SK-N-SH (cell line): ENCODE data around the gene AGO3. TPM values are rescaled to one million over a fixed set of nuclear protein-coding genes. Genes with fewer than 3 reads are reported as not detected.

ENCODE experiments used
- CTCF ChIA-PET: fragments of 300-600, 350-600 bp; formaldehyde crosslinking; extraction: SDS; loops from one replicate; lab custom pipeline; 2021; lab: Yijun Ruan, JAX
- POLR2A ChIA-PET: fragments of 350-600 bp; sonication (Branson Sonifier 250); formaldehyde crosslinking; extraction: SDS; loops from one replicate; lab custom pipeline; 2020; ENCODE audit warnings: antibody characterized with exemption, inconsistent platforms; lab: Yijun Ruan, JAX
- DNase-seq: peaks from one replicate; pipeline ENCODE4 v3.0.0; 2012
- H2AFZ ChIP-seq: fragments of 200-600 bp; sonication (generic); 2 replicates; pipeline ENCODE4 v1.8.1; 2016; ENCODE audit warnings: antibody characterized with exemption, mild to moderate bottlenecking, low read depth
- H3F3A ChIP-seq: fragments of 200-600 bp; sonication (generic); replicated peaks from 2 replicates; pipeline ENCODE3; 2016; ENCODE audit warnings: antibody characterized with exemption, mild to moderate bottlenecking; ENCODE audit not compliant: insufficient read depth
- H3K27ac ChIP-seq, 2 experiments: fragments of 200-500 bp in 1 of 2; fragments of 200-600 bp in 1 of 2; sonication (Bioruptor generic) in 1 of 2; sonication (generic), shearing (Covaris generic) in 1 of 2; 2 replicates each; pipeline versions ENCODE4 v1.5.1 to v1.6.1; 2014 to 2016; ENCODE audit warnings: low read depth in 2 of 2, inconsistent platforms in 1 of 2, low read length in 1 of 2, mild to moderate bottlenecking in 1 of 2, mixed read lengths in 1 of 2
- H3K27me3 ChIP-seq: fragments of 200-600 bp; sonication (generic), shearing (Covaris generic); 2 replicates; pipeline ENCODE4 v1.6.1; 2016; ENCODE audit warnings: mixed run types; ENCODE audit not compliant: insufficient read depth
- H3K36me3 ChIP-seq, 2 experiments: fragments of 200-500 bp in 1 of 2; fragments of 200-600 bp in 1 of 2; sonication (Bioruptor generic) in 1 of 2; sonication (generic) in 1 of 2; replicated peaks in 1 of 2; 2 replicates each; pipeline versions ENCODE3 to v1.5.1; 2014 to 2016; ENCODE audit warnings: low read length in 1 of 2, mild to moderate bottlenecking in 1 of 2; ENCODE audit not compliant: insufficient read depth in 2 of 2, control insufficient read depth in 1 of 2
- H3K4me1 ChIP-seq, 2 experiments: fragments of 200-500 bp in 1 of 2; fragments of 200-600 bp in 1 of 2; sonication (Bioruptor generic) in 1 of 2; sonication (generic), shearing (Covaris generic) in 1 of 2; 2 replicates each; pipeline versions ENCODE4 v1.5.1 to v1.6.1; 2014 to 2016; ENCODE audit warnings: low read depth in 1 of 2, low read length in 1 of 2, mixed run types in 1 of 2; ENCODE audit not compliant: insufficient read depth in 2 of 2, control insufficient read depth in 1 of 2
- H3K4me2 ChIP-seq: fragments of 200-600 bp; sonication (generic), shearing (Covaris generic); 2 replicates; pipeline ENCODE4 v1.6.1; 2017; ENCODE audit warnings: mixed run types
- H3K4me3 ChIP-seq, 2 experiments: fragments of 200-500 bp in 1 of 2; fragments of 200-600 bp in 1 of 2; sonication (Bioruptor generic) in 1 of 2; sonication (generic), shearing (Covaris generic) in 1 of 2; 2 replicates each; pipeline versions ENCODE4 v1.5.1 to v1.8.1; 2014 to 2016; ENCODE audit warnings: low read depth in 2 of 2, inconsistent platforms in 1 of 2, low read length in 1 of 2, mild to moderate bottlenecking in 1 of 2, mixed read lengths in 1 of 2, moderate library complexity in 1 of 2
- H3K79me2 ChIP-seq: fragments of 200-600 bp; sonication (generic); 2 replicates; pipeline ENCODE4 v1.8.1; 2017; ENCODE audit warnings: mild to moderate bottlenecking; ENCODE audit not compliant: insufficient read depth
- H3K9ac ChIP-seq: fragments of 200-600 bp; sonication (generic); 2 replicates; pipeline ENCODE4 v1.6.1; 2017; ENCODE audit warnings: mixed run types
- H3K9me2 ChIP-seq: fragments of 200-600 bp; sonication (generic); 2 replicates; pipeline ENCODE4 v1.6.1; 2017; ENCODE audit warnings: mixed run types
- H3K9me3 ChIP-seq: fragments of 200-600 bp; sonication (generic); 2 replicates; pipeline ENCODE4 v1.6.1; 2017; ENCODE audit warnings: mixed run types, mild to moderate bottlenecking, moderate library complexity
- H4K20me1 ChIP-seq: fragments of 200-600 bp; sonication (generic); 2 replicates; pipeline ENCODE4 v1.6.1; 2017; ENCODE audit warnings: mild to moderate bottlenecking, mixed run types; ENCODE audit not compliant: insufficient read depth
- CHD2 ChIP-seq: fragments of 150-350 bp; IDR thresholded peaks from 2 replicates; pipeline ENCODE4 v1.6.1; 2018; ENCODE audit warnings: low read length; ENCODE audit not compliant: partially characterized antibody
- ELF1 ChIP-seq: IDR thresholded peaks from 2 replicates; pipeline ENCODE4 v1.4.0; 2012
- EP300 ChIP-seq, 2 experiments: IDR thresholded peaks; 2 replicates each; pipeline versions ENCODE4 v1.4.0 to v1.6.1; 2012; ENCODE audit warnings: borderline replicate concordance in 1 of 2, low read depth in 1 of 2, low read length in 1 of 2
- FOXJ3 ChIP-seq: sonication (generic); formaldehyde crosslinking; IDR thresholded peaks from 2 replicates; pipeline ENCODE4 v1.5.1; 2020; ENCODE audit warnings: mild to moderate bottlenecking, missing genetic modification reagents
- FOXM1 ChIP-seq: IDR thresholded peaks from 2 replicates; pipeline ENCODE4 v1.4.0; 2012; ENCODE audit warnings: low read depth, mild to moderate bottlenecking
- JUND ChIP-seq: IDR thresholded peaks from 2 replicates; pipeline ENCODE4 v1.4.0; 2012
- NFIC ChIP-seq: IDR thresholded peaks from 2 replicates; pipeline ENCODE4 v1.4.0; 2012; ENCODE audit warnings: borderline replicate concordance
- POLR2AphosphoS5 ChIP-seq: IDR thresholded peaks from 2 replicates; pipeline ENCODE4 v1.6.1; 2012; ENCODE audit warnings: low read depth, low read length
- RFX5 ChIP-seq: IDR thresholded peaks from 2 replicates; pipeline ENCODE4 v1.6.1; 2012; ENCODE audit warnings: mild to moderate bottlenecking, improper control_type of control experiment, low read length
- SIN3A ChIP-seq: IDR thresholded peaks from 2 replicates; pipeline ENCODE4 v1.6.1; 2012; ENCODE audit warnings: low read depth, mild to moderate bottlenecking, low read length, moderate library complexity, borderline replicate concordance
- SMC3 ChIP-seq: IDR thresholded peaks from 2 replicates; pipeline ENCODE4 v1.6.1; 2012; ENCODE audit warnings: low read depth, low read length, improper control_type of control experiment
- TAF1 ChIP-seq: IDR thresholded peaks from 2 replicates; pipeline ENCODE4 v1.6.1; 2012; ENCODE audit warnings: low read depth, mild to moderate bottlenecking, low read length, moderate library complexity, borderline replicate concordance
- TCF12 ChIP-seq: IDR thresholded peaks from 2 replicates; pipeline ENCODE4 v1.4.0; 2012
- WGBS: methylation state at CpG from one replicate; pipeline ENCODE4 v1.1.6; 2017; ENCODE audit warnings: low lambda C conversion rate; 5-methylcytosine and 5-hydroxymethylcytosine counted together
- polyA plus RNA-seq, 3 experiments: library from polyadenylated mRNA; depleted of rRNA; stranded (reverse); fragments of >200 nt; gene quantifications; 2 replicates each; pipeline ENCODE4 v1.2.3, GENCODE V29; 2012
- TF ChIP-seq, protein P1 (sequence below): IDR thresholded peaks from 2 replicates; pipeline ENCODE4; 2012
- TF ChIP-seq, protein P2 (sequence below): IDR thresholded peaks from 2 replicates; pipeline ENCODE4 v1.6.1; 2012; ENCODE audit warnings: mild to moderate bottlenecking, low read depth, low read length, moderate library complexity

Gene AGO3
- polyA plus RNA-seq, 1 of the 3 experiments (the other 2 are of a cell fraction), result 6.7 TPM

DNA sequence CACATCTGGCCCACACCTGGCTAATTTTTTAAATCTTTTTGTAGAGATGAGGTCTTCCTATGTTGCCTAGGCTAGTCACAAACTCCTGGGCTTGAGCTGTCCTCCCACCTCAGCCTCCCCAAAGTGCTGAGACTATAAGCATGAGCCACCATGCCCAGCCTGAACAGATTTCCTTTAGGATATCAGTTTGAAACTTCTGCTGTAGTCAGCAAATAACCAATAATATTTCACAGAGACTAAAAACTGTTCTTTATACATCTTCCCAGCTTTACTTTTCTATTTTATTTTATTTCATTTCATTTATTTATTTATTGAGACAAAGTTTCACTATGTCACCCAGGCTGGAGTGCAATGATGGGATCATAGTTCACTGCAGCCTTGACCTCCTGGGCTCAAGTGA is 123.1 kb downstream of the AGO3 start:
- H3K9me3 ChIP-seq, result no peaks in the 10 kb centered on the region
- H3K36me3 ChIP-seq, result peaks cover 24 to 38% of the 10 kb centered on the region in 2 experiments
- no peak for DNase-seq
- no peaks in the 10 kb centered on the region for H3K79me2 ChIP-seq
- no peak overlapping the region for H3K27ac ChIP-seq
- H4K20me1 ChIP-seq, result no peaks in the 10 kb centered on the region
- POLR2A ChIA-PET, result no interaction called here
- TF ChIP-seq FOXJ3 (CRISPR knock-in tag), result no peak
- TF ChIP-seq, protein P1, sequence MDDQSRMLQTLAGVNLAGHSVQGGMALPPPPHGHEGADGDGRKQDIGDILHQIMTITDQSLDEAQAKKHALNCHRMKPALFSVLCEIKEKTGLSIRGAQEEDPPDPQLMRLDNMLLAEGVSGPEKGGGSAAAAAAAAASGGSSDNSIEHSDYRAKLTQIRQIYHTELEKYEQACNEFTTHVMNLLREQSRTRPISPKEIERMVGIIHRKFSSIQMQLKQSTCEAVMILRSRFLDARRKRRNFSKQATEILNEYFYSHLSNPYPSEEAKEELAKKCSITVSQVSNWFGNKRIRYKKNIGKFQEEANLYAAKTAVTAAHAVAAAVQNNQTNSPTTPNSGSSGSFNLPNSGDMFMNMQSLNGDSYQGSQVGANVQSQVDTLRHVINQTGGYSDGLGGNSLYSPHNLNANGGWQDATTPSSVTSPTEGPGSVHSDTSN, result no peak
- TF ChIP-seq JUND, result no peak
- TF ChIP-seq TAF1, result no peak
- no peak for TF ChIP-seq RFX5
- TF ChIP-seq EP300 (IDR thresholded peaks at IDR 0.05; ENCODE audit: borderline replicate concordance in 1 of 2, low read depth in 1 of 2, low read length in 1 of 2), result no peak
- no peak for TF ChIP-seq ELF1
- no peak for TF ChIP-seq POLR2AphosphoS5
- TF ChIP-seq, protein P2, sequence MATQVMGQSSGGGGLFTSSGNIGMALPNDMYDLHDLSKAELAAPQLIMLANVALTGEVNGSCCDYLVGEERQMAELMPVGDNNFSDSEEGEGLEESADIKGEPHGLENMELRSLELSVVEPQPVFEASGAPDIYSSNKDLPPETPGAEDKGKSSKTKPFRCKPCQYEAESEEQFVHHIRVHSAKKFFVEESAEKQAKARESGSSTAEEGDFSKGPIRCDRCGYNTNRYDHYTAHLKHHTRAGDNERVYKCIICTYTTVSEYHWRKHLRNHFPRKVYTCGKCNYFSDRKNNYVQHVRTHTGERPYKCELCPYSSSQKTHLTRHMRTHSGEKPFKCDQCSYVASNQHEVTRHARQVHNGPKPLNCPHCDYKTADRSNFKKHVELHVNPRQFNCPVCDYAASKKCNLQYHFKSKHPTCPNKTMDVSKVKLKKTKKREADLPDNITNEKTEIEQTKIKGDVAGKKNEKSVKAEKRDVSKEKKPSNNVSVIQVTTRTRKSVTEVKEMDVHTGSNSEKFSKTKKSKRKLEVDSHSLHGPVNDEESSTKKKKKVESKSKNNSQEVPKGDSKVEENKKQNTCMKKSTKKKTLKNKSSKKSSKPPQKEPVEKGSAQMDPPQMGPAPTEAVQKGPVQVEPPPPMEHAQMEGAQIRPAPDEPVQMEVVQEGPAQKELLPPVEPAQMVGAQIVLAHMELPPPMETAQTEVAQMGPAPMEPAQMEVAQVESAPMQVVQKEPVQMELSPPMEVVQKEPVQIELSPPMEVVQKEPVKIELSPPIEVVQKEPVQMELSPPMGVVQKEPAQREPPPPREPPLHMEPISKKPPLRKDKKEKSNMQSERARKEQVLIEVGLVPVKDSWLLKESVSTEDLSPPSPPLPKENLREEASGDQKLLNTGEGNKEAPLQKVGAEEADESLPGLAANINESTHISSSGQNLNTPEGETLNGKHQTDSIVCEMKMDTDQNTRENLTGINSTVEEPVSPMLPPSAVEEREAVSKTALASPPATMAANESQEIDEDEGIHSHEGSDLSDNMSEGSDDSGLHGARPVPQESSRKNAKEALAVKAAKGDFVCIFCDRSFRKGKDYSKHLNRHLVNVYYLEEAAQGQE, result no peak
- TF ChIP-seq CHD2, result no peak
- no peak for TF ChIP-seq SIN3A
- no peak for TF ChIP-seq TCF12
- TF ChIP-seq SMC3, result no peak
- no peaks in the 10 kb centered on the region for H3K4me1 ChIP-seq
- CTCF ChIA-PET, result no interaction called here
- no peak overlapping the region for H2AFZ ChIP-seq
- H3K9me2 ChIP-seq, result no peaks in the 10 kb centered on the region
- no peak overlapping the region for H3K9ac ChIP-seq
- H3K4me3 ChIP-seq, result no peak overlapping the region
- no peaks in the 10 kb centered on the region for H3K27me3 ChIP-seq
- peaks cover 5% of the 10 kb centered on the region for H3F3A ChIP-seq
- H3K4me2 ChIP-seq, result no peak overlapping the region

DNA sequence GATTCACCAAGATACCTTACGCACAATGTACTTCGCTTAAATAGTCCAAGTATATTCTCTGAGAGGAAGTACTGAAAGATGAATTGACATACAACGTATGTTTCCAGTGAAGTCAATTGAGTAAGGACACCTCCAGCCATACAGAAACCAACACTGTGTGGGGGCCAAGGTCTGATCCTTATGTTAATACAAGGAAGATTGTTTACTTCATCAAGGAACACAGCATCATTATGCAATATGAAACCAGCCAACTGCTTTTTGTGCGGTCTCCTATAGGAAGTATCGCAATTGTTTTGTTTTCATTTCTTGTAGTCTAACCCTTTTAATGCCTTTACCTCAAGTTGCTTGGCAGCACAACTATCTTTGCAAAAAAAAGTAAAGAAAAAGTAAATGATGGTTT is 124.8 kb downstream of the AGO3 start:
- POLR2A ChIA-PET, result no interaction called here
- Histone ChIP-seq H3F3A (no peaks in the 10 kb centered on the region), H4K20me1 (no peaks in the 10 kb centered on the region), H3K4me1 (no peaks in the 10 kb centered on the region), H3K9ac (no peak overlapping the region), H3K79me2 (no peaks in the 10 kb centered on the region), H3K4me3 (no peak overlapping the region), H3K9me2 (no peaks in the 10 kb centered on the region), H3K4me2 (no peak overlapping the region), H2AFZ (no peak overlapping the region), H3K9me3 (no peaks in the 10 kb centered on the region), H3K27ac (no peak overlapping the region), H3K27me3 (no peaks in the 10 kb centered on the region), H3K36me3 (peaks cover 31 to 34% of the 10 kb centered on the region in 2 experiments)
- TF ChIP-seq RFX5, result no peak
- TF ChIP-seq FOXM1, result no peak
- TF ChIP-seq NFIC, result no peak
- no peak for TF ChIP-seq JUND
- no peak for TF ChIP-seq POLR2AphosphoS5
- CTCF ChIA-PET, result no interaction called here
- DNase-seq, result no peak
- WGBS, result 96% methylated on average over 5 of the region's 5 CpGs
